Astrocyte of the cerebellum (primary cell): ENCODE results near the gene REC114.

Experiments used
- DNase-seq: peaks from one replicate; pipeline ENCODE4 v3.0.0-alpha.2; 2011; ENCODE audit warnings: low read depth
- H3K4me3 ChIP-seq: 2 replicates; pipeline ENCODE4 v1.5.1; 2011; ENCODE audit warnings: mild to moderate bottlenecking, low read depth, low read length, moderate library complexity
- CTCF ChIP-seq: IDR thresholded peaks from 2 replicates; pipeline ENCODE4 v1.5.1; 2012; ENCODE audit warnings: low read length, low read depth, moderate library complexity, mild to moderate bottlenecking; ENCODE audit errors: missing control alignments
- in situ Hi-C: cut with HindIII; loops from 2 replicates; pipeline ENCODE4 v1.10.0; 2017; ENCODE audit warnings: low sequenced_read_pairs

Gene REC114

GRCh38 chr15:73578026-73578425 is 135.1 kb downstream of the REC114 start:
- no peak for DNase-seq
- H3K4me3 ChIP-seq, result no peak overlapping the region
- in situ Hi-C loops, result no loop called here
- TF ChIP-seq CTCF, result no peak

DNA sequence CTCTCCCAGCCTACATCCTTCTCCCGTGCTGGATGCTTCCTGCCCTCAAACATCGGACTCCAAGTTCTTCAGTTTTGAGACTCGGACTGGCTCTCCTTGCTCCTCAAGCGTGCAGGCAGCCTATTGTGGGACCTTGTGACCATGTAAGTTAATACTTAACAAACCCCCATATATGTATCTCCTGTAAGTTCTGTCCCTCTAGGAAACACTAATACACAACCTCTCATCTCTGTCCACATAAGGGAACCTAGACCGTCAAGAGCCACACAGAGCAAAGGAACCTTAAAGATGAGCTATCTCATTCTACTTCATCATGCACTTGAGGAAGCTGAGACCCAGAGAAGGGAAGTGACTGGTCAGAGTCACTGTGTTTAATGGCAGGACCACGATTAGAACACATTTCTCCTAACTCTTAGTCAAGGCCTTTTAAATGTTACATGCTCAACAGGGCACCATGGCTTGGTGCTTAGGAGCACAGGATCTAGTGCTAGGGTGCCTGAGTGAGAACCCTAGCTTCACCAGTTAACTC is 140.0 kb downstream of the REC114 start:
- no peak for TF ChIP-seq CTCF
- DNase-seq, result no peak
- no peak overlapping the region for H3K4me3 ChIP-seq
- in situ Hi-C loops, result no loop called here

DNA sequence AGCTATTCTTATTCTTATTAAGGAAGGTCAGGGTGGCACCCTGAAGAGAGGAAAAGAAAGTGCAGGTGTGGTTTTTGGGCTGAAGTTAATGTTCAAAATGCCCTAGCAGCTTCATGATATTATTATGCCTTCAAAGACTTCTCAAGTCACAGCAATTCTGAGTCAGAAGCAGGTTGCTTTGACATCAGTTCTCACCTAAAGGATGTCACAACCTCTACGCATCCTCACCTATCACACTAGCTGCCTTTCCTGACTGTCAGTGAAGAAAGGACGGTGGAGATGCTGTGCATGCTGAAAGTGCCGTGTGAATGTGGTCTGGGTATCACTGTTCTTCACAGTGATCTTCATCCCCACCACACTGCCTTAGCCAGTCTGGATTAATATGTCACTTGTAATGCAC is 140.6 kb downstream of the REC114 start:
- H3K4me3 ChIP-seq, result no peak overlapping the region
- no peak for TF ChIP-seq CTCF
- in situ Hi-C loops, result no loop called here
- no peak for DNase-seq

- no peak overlapping the region for H3K4me3 ChIP-seq
- DNase-seq, result no peak
- no peak for TF ChIP-seq CTCF
- in situ Hi-C loops, result no loop called here
These were observed 141.9 kb downstream of the REC114 start for GRCh38 chr15:73584699-73585420.

GRCh38 chr15:73585871-73586654 is 143.1 kb downstream of the REC114 start:
- TF ChIP-seq CTCF, result no peak
- in situ Hi-C loops, result no loop called here

DNA sequence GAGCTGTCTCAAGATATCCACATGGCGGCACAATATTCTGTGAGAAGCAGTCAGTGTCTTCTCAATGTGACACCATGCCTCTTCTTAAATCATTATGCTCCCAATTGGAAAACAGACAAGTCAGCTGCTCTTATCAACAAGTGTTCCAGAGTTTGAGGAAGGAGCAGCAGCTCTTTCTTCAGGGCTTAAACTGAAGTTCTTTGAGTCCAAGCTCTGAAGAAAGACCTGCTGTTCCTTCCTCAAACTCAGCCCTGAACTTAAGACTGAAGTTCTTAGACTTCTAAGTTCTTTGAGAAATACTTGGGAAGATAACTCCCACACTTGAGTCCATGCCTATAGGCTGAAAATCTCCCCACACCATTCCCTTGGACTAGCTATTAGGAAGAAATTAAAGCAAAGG is 146.8 kb downstream of the REC114 start:
- in situ Hi-C loops, result no loop called here
- no peak for TF ChIP-seq CTCF
- H3K4me3 ChIP-seq, result no peak overlapping the region
- no peak for DNase-seq

More at GRCh38 chr15:73585871-73586654, 143.1 kb downstream of the REC114 start:
- no peak overlapping the region for H3K4me3 ChIP-seq
- DNase-seq, result no peak
